Brain pericyte (primary cell): ENCODE measurements around the gene TTC12.

Experiments
- DNase-seq: peaks from one replicate; pipeline ENCODE4 v3.0.0-alpha.2; 2012; ENCODE audit warnings: low read depth, low spot score

TTC12 gene

GRCh38 chr11:113373981-113374560 is 59.7 kb downstream of the TTC12 start:
- DNase-seq, result no peak

GRCh38 chr11:113375402-113375801 is 61.0 kb downstream of the TTC12 start:
- no peak for DNase-seq

GRCh38 chr11:113376156-113376555 is 61.8 kb downstream of the TTC12 start:
- no peak for DNase-seq

GRCh38 chr11:113377681-113378412 is 63.5 kb downstream of the TTC12 start:
- DNase-seq, result no peak

GRCh38 chr11:113378692-113379091 is 64.3 kb downstream of the TTC12 start:
- no peak for DNase-seq

DNA sequence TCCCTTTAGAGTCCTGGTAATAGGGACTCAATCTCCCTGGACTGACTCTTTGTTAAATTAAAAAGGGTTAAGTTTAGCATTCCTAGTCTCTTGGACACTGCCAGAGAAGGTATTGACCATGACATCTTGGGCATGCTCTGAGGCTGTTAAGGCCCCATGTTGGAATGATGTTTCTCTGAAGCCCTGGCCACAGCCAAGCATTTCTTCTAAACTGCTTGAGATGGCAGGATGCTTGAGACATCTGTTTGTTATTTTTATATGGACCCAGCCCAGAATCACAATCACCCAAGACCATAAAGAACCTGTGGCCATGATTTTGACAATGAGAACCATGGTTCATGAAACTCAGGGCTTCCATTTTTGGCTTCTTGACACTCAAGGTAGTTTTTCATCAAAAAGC is 67.7 kb downstream of the TTC12 start:
- DNase-seq, result no peak

DNA sequence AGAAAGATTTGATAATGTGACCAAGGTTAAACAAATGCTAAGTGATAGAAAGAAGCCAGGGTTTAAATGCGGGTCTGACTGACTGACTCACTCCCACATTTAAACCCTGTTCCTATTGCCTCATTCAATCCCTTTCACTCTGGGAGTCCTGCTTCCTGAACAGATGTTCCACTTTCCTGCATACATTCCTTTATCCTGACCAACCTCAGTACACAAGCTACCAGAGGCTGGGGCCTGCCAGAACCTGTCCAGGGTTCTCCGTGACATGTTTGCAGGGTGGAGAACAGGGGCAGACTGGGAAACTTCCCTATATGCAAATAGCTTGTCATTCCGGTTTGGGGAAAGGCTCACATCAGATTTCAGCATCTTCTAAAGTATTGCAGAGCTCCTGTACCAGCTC is 70.2 kb downstream of the TTC12 start:
- no peak for DNase-seq

- no peak for DNase-seq
Measured at GRCh38 chr11:113385749-113386148, 71.4 kb downstream of the TTC12 start.

- DNase-seq, result no peak
Measured at GRCh38 chr11:113386866-113387265, 72.5 kb downstream of the TTC12 start.

DNA sequence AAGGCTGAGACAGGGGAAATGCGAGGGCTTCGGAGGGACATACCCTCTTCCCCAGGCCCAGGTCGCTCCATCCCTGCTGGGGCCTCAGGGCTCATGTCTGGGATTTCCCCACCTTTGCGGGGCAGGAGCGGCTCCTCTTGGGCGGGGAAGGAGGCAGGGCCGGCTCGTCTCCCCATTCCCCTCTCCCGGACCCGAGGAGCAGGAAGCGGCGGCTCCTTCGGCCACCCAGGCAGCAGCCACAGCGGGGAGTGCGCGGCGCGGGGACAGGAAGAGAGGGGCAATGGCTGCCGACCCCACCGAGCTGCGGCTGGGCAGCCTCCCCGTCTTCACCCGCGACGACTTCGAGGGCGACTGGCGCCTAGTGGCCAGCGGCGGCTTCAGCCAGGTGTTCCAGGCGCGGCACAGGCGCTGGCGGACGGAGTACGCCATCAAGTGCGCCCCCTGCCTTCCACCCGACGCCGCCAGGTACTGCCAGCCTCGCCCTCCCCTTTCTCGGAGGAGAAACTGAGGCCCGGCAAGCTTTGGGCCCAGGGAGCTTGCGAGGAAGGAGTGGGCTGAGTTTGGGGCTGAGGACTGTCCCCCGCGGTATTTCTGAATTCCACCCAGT is 73.3 kb downstream of the TTC12 start, which contains the start of gene ANKK1:
TSS of gene ANKK1 (plus strand) at position 175 of the 607 bp plus-strand sequence. CDS start at position 281, 106 bp downstream.
- no peak for DNase-seq

GRCh38 chr11:113389272-113389671 is 74.9 kb downstream of the TTC12 start:
- no peak for DNase-seq

GRCh38 chr11:113392236-113392921 is 78.0 kb downstream of the TTC12 start:
- no peak for DNase-seq

- DNase-seq, result no peak
Measured at GRCh38 chr11:113393501-113393985, 79.2 kb downstream of the TTC12 start.

GRCh38 chr11:113394919-113395318 is 80.5 kb downstream of the TTC12 start:
- DNase-seq, result no peak

DNA sequence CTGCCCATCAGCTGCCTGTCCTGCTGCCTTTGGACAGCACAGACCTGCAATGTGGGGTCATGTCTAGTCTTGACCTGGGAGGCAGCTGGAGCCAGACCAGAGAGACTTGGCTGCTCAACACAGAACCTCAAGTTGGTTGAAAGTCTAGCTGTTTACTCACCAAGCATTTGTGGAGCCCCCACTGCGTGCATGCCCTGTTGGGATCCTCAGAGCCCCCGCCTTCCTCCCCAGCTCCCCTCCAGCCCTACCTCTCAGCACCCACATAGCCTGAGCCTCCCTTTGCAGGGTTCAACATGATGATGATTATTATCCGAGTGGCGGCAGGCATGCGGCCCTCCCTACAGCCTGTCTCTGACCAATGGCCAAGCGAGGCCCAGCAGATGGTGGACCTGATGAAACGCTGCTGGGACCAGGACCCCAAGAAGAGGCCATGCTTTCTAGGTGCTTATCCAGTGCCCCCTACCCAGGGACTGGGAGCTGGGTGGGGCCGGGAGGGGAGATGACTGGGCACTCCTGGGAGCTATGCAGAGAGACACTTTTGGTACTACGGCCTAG is 81.5 kb downstream of the TTC12 start:
- DNase-seq, result no peak

- DNase-seq, result no peak
Measured at GRCh38 chr11:113396690-113397089, 82.3 kb downstream of the TTC12 start.

DNA sequence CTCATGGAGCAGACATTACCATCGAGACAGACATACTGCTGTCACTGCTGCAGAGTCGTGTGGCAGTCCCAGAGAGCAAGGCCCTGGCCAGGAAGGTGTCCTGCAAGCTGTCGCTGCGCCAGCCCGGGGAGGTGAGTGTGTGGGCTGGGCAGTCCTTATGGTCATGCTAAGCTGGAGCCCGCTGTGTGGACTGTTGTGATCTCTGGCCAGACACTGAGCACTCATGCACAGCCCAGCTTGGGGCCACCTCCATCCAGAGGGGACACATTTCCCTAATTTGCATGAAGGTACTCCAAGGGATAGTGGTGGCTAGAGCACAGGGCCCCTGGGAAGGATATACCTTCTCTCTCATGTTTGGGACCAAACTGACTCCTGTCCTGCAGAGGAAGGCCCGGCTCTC is 82.8 kb downstream of the TTC12 start:
- no peak for DNase-seq

DNA sequence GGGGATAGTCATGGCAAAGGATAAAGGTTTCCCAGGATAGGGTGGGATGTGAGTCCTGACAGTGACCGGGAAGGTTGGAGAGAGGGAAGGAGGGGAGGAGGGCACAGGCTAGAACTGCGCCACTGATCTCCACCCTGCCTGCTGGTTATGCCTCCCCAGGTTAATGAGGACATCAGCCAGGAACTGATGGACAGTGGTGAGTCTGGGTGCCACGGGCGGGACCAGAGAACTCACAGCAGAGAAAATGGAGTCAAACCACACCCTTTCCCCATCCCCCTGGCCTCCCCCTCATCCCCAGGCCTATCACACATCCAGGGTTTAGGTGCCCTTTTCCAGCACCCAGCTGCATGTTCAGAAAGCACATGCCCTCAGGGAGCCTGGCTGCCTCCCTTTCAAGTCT is 83.4 kb downstream of the TTC12 start:
- no peak for DNase-seq

DNA sequence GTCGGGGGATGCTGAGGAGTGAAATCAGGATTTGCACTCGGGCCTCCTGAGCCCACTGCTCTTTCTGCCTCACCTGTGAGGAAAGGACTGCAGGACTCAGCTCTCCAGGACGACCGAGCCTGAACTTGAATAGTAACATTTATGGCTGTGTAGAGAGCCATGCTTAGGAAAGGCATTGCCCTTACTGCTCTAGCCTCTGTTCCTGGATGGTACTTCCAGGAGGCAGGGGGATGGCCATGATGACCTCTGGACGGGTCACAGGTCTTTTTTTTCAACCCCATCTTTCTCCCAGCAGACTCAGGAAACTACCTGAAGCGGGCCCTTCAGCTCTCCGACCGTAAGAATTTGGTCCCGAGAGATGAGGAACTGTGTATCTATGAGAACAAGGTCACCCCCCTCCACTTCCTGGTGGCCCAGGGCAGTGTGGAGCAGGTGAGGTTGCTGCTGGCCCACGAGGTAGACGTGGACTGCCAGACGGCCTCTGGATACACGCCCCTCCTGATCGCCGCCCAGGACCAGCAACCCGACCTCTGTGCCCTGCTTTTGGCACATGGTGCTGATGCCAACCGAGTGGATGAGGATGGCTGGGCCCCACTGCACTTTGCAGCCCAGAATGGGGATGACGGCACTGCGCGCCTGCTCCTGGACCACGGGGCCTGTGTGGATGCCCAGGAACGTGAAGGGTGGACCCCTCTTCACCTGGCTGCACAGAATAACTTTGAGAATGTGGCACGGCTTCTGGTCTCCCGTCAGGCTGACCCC is 84.5 kb downstream of the TTC12 start:
- no peak for DNase-seq

- DNase-seq, result no peak
Measured at GRCh38 chr11:113400631-113401230, 86.3 kb downstream of the TTC12 start.

GRCh38 chr11:113401718-113402117 is 87.3 kb downstream of the TTC12 start:
- no peak for DNase-seq
